ENCODE measurements around the gene PLOD3. TPM values are rescaled to one million over a fixed set of nuclear protein-coding genes. Genes with fewer than 3 reads are reported as not detected.

Gene PLOD3
- total and polyA plus RNA-seq, 9 of the 15 experiments (the other 6 are each of a cell fraction or from before 2014, with no cell fraction given) = 2.8 to 101 (median 30.9) TPM

- peak; percentile 90 for TF ChIP-seq NKRF (IDR thresholded peaks at IDR 0.05; ENCODE audit: borderline replicate concordance)
- no peak for TF ChIP-seq OTX1 (CRISPR knock-in tag; IDR thresholded peaks at IDR 0.05)
- no peak for TF ChIP-seq ZFP91 (CRISPR knock-in tag; IDR thresholded peaks at IDR 0.05)
- no peak for TF ChIP-seq FOXP4 (CRISPR knock-in tag; IDR thresholded peaks at IDR 0.05; ENCODE audit: borderline replicate concordance)
- TF ChIP-seq JUND (IDR thresholded peaks at IDR 0.05; ENCODE audit: borderline replicate concordance, low read depth, low read length) = peak; percentile 43; the same call in 1 of the 2 replicates
- TF ChIP-seq JUND (tag; IDR thresholded peaks at IDR 0.05; ENCODE audit: borderline replicate concordance, low read depth, low read length) = no peak; the same call in 2 of the 3 replicates
- no peak for TF ChIP-seq STAG1 (CRISPR knock-in tag; IDR thresholded peaks at IDR 0.05; ENCODE audit: borderline replicate concordance)
- peak; percentile 61 for TF ChIP-seq HNRNPLL (IDR thresholded peaks at IDR 0.05; ENCODE audit: low read depth, low read length, poor library complexity, severe bottlenecking)
- no peak for TF ChIP-seq ZNF121 (CRISPR knock-in tag; conservative IDR thresholded peaks at IDR 0.05)
- TF ChIP-seq CREB1 (IDR thresholded peaks at IDR 0.05) = peak; percentile 19; the same call in 1 of the 2 replicates
- TF ChIP-seq CREB1 (CRISPR knock-in tag; IDR thresholded peaks at IDR 0.05) = no peak
- TF ChIP-seq MECOM (CRISPR knock-in tag; IDR thresholded peaks at IDR 0.05) = no peak
- peak; percentile 99 for TF ChIP-seq NFATC3 (IDR thresholded peaks at IDR 0.05)
- no peak for TF ChIP-seq CBX5 (IDR thresholded peaks at IDR 0.05; ENCODE audit: borderline replicate concordance, low read depth)
- no peak for TF ChIP-seq SREBF1 (IDR thresholded peaks at IDR 0.05; ENCODE audit: borderline replicate concordance, low read depth, low read length)
- no peak for TF ChIP-seq MXD1 (CRISPR knock-in tag; IDR thresholded peaks at IDR 0.05; ENCODE audit: borderline replicate concordance, poor library complexity, severe bottlenecking)
- no peak for TF ChIP-seq TARDBP (IDR thresholded peaks at IDR 0.05)
- TF ChIP-seq HCFC1 (IDR thresholded peaks at IDR 0.05; ENCODE audit: low read depth, low read length) = peak; percentile 81
- peak in 2 of 3 experiments; percentile 42 for TF ChIP-seq YY1 (IDR thresholded peaks at IDR 0.05; ENCODE audit: borderline replicate concordance in 1 of 3, control insufficient read depth in 1 of 3, extremely low read depth in 1 of 3, insufficient read depth in 3 of 3, insufficient read length in 1 of 3, insufficient replicate concordance in 2 of 3, low read depth in 1 of 3, low read length in 2 of 3)
- TF ChIP-seq CEBPB (tag; IDR thresholded peaks at IDR 0.05) = peak; percentile 76
- no peak for TF ChIP-seq ZNF445 (CRISPR knock-in tag; IDR thresholded peaks at IDR 0.05; ENCODE audit: low read depth)
- TF ChIP-seq ZNF239 (CRISPR knock-in tag; IDR thresholded peaks at IDR 0.05) = no peak
These were observed 34.7 kb upstream of the PLOD3 start (continued) for GRCh38 chr7:101251871-101252659.

Measured in K562 (cell line).